ENCODE results near the gene USP54. TPM values are rescaled to one million over a fixed set of nuclear protein-coding genes. Genes with fewer than 3 reads are reported as not detected.

The USP54 gene
- total and polyA plus RNA-seq, 9 of the 15 experiments (the other 6 are each of a cell fraction or from before 2014, with no cell fraction given), result 3.8 to 40.1 (median 16.9) TPM

DNA sequence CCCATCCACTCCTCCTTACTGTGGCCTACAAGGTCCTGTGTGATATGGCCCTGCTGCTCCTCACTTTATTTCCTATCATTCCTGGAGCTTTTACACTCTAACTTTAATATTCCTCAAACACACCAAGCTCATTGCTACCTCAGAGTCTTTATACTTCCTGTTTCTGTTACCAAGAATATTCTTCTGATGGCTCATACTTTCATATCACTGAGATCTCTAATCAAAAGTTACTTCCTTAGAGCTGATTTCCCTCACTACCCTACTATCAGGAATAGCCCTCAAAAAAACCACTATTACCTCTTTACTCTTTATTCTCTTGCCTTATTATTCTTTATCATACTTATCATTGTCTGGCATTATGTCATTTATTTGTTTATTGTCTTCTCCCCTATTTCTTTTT lies 89.5 kb downstream of the USP54 start (continued):
- TF ChIP-seq ZNF639 (CRISPR knock-in tag; conservative IDR thresholded peaks at IDR 0.05 in 1 of 2, IDR thresholded peaks at IDR 0.05 in 1 of 2), result 0 out of 4 replicates have a peak, but pooled peaks of 1 of the 2 experiments have one; percentile 27

GRCh38 chr10:73497623-73498022 lies 93.5 kb downstream of the USP54 start:
- Histone ChIP-seq H3K4me2 (ENCODE audit: insufficient read depth, low read length) (no peak overlapping the region), H3K4me1 (replicated peaks in 1 of 2; ENCODE audit: control insufficient read depth in 2 of 2, insufficient read depth in 2 of 2, low read length in 2 of 2) (peaks cover 19 to 26% of the 10 kb centered on the region in 2 experiments), H3K79me2 (ENCODE audit: control insufficient read depth, insufficient read depth, low read length) (peaks cover 37% of the 10 kb centered on the region), H3K9ac (ENCODE audit: insufficient read depth in 1 of 2, low read depth in 2 of 2, low read length in 2 of 2) (no peak overlapping the region), H3K9me3 (replicated peaks; ENCODE audit: control insufficient read depth, insufficient read depth, low read depth, low read length) (no peaks in the 10 kb centered on the region), H4K20me1 (replicated peaks; ENCODE audit: control insufficient read depth, insufficient read depth, low read length) (no peaks in the 10 kb centered on the region), H2AFZ (ENCODE audit: low read depth, low read length) (no peak overlapping the region), H3K4me3 (no peak overlapping the region), H3K27ac (ENCODE audit: extremely low read depth, low read depth, low read length) (no peak overlapping the region), H3K36me3 (ENCODE audit: control insufficient read depth, insufficient read depth, low read length) (peaks cover 13% of the 10 kb centered on the region; the same call in 1 of the 3 replicates), H3K9me1 (ENCODE audit: control insufficient read depth, insufficient read depth, low read length) (no peaks in the 10 kb centered on the region), H3K27me3 (ENCODE audit: control insufficient read depth in 2 of 2, insufficient read depth in 2 of 2, low read length in 2 of 2) (no peaks in the 10 kb centered on the region)
- FAIRE-seq (no peak), DNase-seq (ENCODE audit: extremely low read depth in 1 of 4, low spot score in 3 of 4) (no peak), ATAC-seq (no peak)
- no TSS peak for BruUV-seq (replicated peaks)
- ChIA-PET POLR2A (no interaction called here), CTCF (ENCODE audit: low intra/inter-chr PET ratio) (no interaction called here)
- intact Hi-C loops (cut with micrococcal nuclease) (loop anchor here (5.0 kb wide), 2 partner anchors 85 to 250 kb away; partner anchors contain the start of genes ANXA7 and DNAJC9), in situ Hi-C loops (cut with MboI) (no loop called here)
- WGBS (ENCODE audit: insufficient coverage, low coverage, missing lambda C conversion rate), result 73% methylated on average over 2 of the region's 2 CpGs
- TF ChIP-seq, protein P1, sequence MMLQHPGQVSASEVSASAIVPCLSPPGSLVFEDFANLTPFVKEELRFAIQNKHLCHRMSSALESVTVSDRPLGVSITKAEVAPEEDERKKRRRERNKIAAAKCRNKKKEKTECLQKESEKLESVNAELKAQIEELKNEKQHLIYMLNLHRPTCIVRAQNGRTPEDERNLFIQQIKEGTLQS (IDR thresholded peaks at IDR 0.05), result peak; percentile 53
- TF ChIP-seq, protein P1 (CRISPR knock-in tag; conservative IDR thresholded peaks at IDR 0.05), result no peak
- no peak for TF ChIP-seq KAT2B (IDR thresholded peaks at IDR 0.05; ENCODE audit: low read depth, low read length)

All from K562 (cell line).